Panc1 (cell line): ENCODE measurements around the gene SEL1L3.

Source experiments
- CTCF ChIP-seq: fragments of 450-650 bp; IDR thresholded peaks from 2 replicates; pipeline ENCODE4 v1.5.1; 2017; ENCODE audit warnings: mild to moderate bottlenecking
- POLR2AphosphoS5 ChIP-seq: IDR thresholded peaks from 2 replicates; pipeline ENCODE4 v1.6.1; 2012; ENCODE audit warnings: mild to moderate bottlenecking, low read depth, low read length, moderate library complexity
- REST ChIP-seq, 2 experiments: IDR thresholded peaks; 2 replicates each; pipeline ENCODE4 v1.6.1; 2011 to 2012; ENCODE audit warnings: low read depth in 2 of 2, control low read depth in 1 of 2, low read length in 1 of 2, mild to moderate bottlenecking in 1 of 2, moderate library complexity in 1 of 2; ENCODE audit not compliant: insufficient read depth in 1 of 2
- SIN3A ChIP-seq: IDR thresholded peaks from 2 replicates; pipeline ENCODE4 v1.6.1; 2012; ENCODE audit warnings: low read depth, mild to moderate bottlenecking, low read length, moderate library complexity, borderline replicate concordance; ENCODE audit not compliant: insufficient read depth
- TCF7L2 ChIP-seq: IDR thresholded peaks from 2 replicates; pipeline ENCODE4 v1.6.1; 2011; ENCODE audit warnings: mild to moderate bottlenecking, low read depth, low read length, inconsistent platforms

GRCh38 chr4:25704516-25704915 is 158.3 kb downstream of the SEL1L3 start:
- TF ChIP-seq POLR2AphosphoS5: no peak
- no peak for TF ChIP-seq CTCF
- no peak for TF ChIP-seq REST (IDR thresholded peaks at IDR 0.05; ENCODE audit: insufficient read depth in 1 of 2, low read depth in 2 of 2, low read length in 1 of 2)
- no peak for TF ChIP-seq SIN3A
- no peak for TF ChIP-seq TCF7L2
